ENCODE results near the gene SART3. TPM values are rescaled to one million over a fixed set of nuclear protein-coding genes. Genes with fewer than 3 reads are reported as not detected.

Gene SART3
- total RNA-seq, 2 donors from 2014 or later, result 33.4 to 44.4 TPM

GRCh38 chr12:108570743-108571608 is 10.0 kb upstream of the SART3 start:
- peak in 1 of 2 donors; percentile 54 for TF ChIP-seq CTCF (IDR thresholded peaks at IDR 0.05)
- Histone ChIP-seq H3K36me3 (peaks cover 39% of the 10 kb centered on the region), H3K27ac (no peak overlapping the region), H3K9me3 (no peaks in the 10 kb centered on the region), H3K27me3 (no peaks in the 10 kb centered on the region), H3K4me3 (no peak overlapping the region), H3K4me1 (peaks cover 0 to 17% of the 10 kb centered on the region in 2 donors)
- peak; percentile 38 for DNase-seq (ENCODE audit: low spot score)

- no peaks in the 10 kb centered on the region for H3K9me3 ChIP-seq
- peaks cover 0 to 27% of the 10 kb centered on the region in 2 donors for H3K4me1 ChIP-seq
- no peak for DNase-seq (ENCODE audit: low spot score)
- no peak overlapping the region for H3K4me3 ChIP-seq
- peak overlapping the region in 1 of 2 donors; percentile 13 for H3K27ac ChIP-seq
- no peak for TF ChIP-seq CTCF (IDR thresholded peaks at IDR 0.05)
- no peaks in the 10 kb centered on the region for H3K27me3 ChIP-seq
- peaks cover 58% of the 10 kb centered on the region for H3K36me3 ChIP-seq
Measured at GRCh38 chr12:108568338-108569154, 7.6 kb upstream of the SART3 start.

- DNase-seq (ENCODE audit: low spot score), result no peak
- Histone ChIP-seq H3K36me3 (peaks cover 58% of the 10 kb centered on the region), H3K9me3 (no peaks in the 10 kb centered on the region)
Measured at GRCh38 chr12:108567406-108568337, 6.7 kb upstream of the SART3 start.

GRCh38 chr12:108566452-108566851 is 5.5 kb upstream of the SART3 start:
- H3K9me3 ChIP-seq, result no peaks in the 10 kb centered on the region
- H3K27ac ChIP-seq, result peak overlapping the region; percentile 58 to 69
- no peaks in the 10 kb centered on the region for H3K27me3 ChIP-seq
- H3K4me3 ChIP-seq, result no peak overlapping the region
- H3K4me1 ChIP-seq, result peaks cover 0 to 36% of the 10 kb centered on the region in 2 donors
- TF ChIP-seq CTCF (IDR thresholded peaks at IDR 0.05), result no peak
- H3K36me3 ChIP-seq, result peaks cover 58% of the 10 kb centered on the region
- DNase-seq (ENCODE audit: low spot score), result no peak

More at GRCh38 chr12:108567406-108568337, 6.7 kb upstream of the SART3 start:
- TF ChIP-seq CTCF (IDR thresholded peaks at IDR 0.05), result no peak
- Histone ChIP-seq H3K4me3 (no peak overlapping the region), H3K4me1 (peaks cover 0 to 34% of the 10 kb centered on the region in 2 donors), H3K27ac (peak overlapping the region; percentile 13 to 20), H3K27me3 (no peaks in the 10 kb centered on the region)

- no peak overlapping the region for H3K4me3 ChIP-seq
- no peaks in the 10 kb centered on the region for H3K9me3 ChIP-seq
- peak overlapping the region; percentile 58 to 69 for H3K27ac ChIP-seq
- no peaks in the 10 kb centered on the region for H3K27me3 ChIP-seq
- TF ChIP-seq CTCF (IDR thresholded peaks at IDR 0.05), result no peak
- peaks cover 0 to 34% of the 10 kb centered on the region in 2 donors for H3K4me1 ChIP-seq
- peaks cover 58% of the 10 kb centered on the region for H3K36me3 ChIP-seq
- peak; percentile 76 for DNase-seq (ENCODE audit: low spot score)
Measured at GRCh38 chr12:108565976-108566375, 5.0 kb upstream of the SART3 start.

All from right atrium auricular region (tissue), 2 donors.